ENCODE results near the gene TBC1D24.
A peak's percentile ranks its signal among the peaks of the same experiment; 100 is the strongest.

TBC1D24 gene

DNA sequence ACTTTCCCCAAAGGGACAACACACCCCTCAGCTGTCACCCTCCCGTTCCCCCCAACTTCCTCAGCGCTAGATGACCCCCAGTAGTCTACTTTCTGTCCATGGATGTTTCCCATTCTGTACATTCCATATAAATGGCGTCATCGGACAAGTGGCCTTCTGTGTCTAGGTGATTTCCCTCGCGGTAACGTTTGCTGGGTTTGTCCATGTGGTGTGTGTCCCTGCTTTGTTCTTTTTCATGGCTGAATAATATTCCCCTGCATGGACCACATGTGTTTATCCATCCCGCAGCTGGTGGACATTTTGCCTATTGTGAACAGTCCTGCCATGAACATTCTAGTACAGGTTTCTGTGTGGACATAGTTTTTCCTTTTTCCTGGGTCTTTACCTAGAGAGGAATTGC is 22.3 kb upstream of the TBC1D24 start:
- TF ChIP-seq CTCF (conservative IDR thresholded peaks at IDR 0.05), result no peak
- H3K27ac ChIP-seq, result no peak overlapping the region

DNA sequence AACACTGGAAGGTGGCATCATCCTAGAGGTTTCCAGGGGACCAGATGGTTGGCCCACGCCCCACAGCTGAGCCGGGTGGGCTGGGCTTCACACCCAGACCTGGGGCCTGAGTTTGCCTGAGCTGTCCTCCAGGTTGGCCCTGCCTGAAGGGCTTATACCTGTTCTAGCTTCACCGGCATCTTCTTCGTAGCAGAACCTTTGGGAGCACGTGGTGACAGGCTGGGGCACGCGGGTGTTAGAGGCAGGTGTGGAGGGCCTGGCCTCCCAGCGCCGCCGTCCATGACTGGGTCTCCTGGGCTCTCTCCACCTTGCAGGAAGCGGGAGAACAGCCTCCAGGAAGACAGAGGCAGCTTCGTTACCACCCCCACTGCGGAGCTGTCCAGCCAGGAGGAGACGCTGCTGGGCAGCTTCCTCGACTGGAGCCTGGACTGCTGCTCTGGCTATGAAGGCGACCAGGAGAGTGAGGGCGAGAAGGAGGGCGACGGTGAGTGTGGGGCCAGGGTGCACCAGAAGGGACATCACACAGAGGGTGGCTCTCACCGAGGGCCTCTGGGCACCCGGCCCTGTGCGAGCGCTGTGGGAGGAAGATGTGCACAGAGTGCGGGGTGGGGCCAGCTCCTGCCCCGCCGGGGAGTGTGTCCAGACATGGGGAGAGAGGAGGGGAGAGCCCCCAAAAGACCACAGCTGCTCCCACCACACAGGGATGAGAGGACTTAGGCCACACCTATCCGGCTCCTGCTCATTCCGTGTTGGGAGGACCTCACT is 19.7 kb upstream of the TBC1D24 start:
- no peak overlapping the region for H3K27ac ChIP-seq

DNA sequence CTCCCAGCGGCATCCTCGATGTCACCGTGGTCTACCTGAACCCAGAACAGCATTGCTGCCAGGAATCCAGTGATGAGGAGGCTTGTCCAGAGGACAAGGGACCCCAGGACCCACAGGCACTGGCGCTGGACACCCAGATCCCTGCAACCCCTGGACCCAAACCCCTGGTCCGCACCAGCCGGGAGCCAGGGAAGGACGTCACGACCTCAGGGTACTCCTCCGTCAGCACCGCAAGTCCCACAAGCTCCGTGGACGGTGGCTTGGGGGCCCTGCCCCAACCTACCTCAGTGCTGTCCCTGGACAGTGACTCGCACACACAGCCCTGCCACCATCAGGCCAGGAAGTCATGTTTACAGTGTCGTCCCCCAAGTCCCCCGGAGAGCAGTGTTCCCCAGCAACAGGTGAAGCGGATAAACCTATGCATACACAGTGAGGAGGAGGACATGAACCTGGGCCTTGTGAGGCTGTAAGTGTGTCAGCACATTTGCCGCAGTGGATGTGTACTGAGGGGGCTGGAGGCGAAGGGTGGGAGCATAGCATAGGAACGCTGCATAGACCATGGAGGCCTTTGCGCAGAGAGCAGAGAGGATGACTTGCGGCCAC is 18.3 kb upstream of the TBC1D24 start:
- TF ChIP-seq CTCF (conservative IDR thresholded peaks at IDR 0.05), result no peak
- no peak overlapping the region for H3K27ac ChIP-seq

More for the DNA sequence above, 19.7 kb upstream of the TBC1D24 start:
- TF ChIP-seq CTCF (conservative IDR thresholded peaks at IDR 0.05), result no peak

DNA sequence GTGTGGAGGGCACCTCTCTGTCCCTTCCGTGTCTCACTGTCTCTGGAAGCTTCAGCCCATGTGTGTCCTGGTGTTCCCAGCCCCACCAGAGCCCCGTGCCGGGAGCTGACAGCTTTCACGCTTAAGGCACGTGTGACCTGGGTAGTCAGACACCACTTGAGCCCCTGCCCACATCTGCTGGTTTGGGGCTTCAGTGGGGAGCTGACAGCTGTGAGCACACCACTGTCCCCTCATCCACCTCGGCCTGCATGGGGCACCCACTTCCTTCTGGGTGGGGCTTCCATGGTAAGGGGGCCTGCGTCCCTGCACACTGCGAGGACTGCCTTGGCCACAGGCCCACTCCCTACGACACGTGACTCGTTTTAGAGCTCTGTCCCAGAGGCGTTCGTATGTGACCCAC is 17.7 kb upstream of the TBC1D24 start:
- TF ChIP-seq CTCF (conservative IDR thresholded peaks at IDR 0.05), result no peak
- no peak overlapping the region for H3K27ac ChIP-seq

GRCh38 chr16:2457946-2458345 is 17.0 kb upstream of the TBC1D24 start:
- no peak for TF ChIP-seq CTCF (conservative IDR thresholded peaks at IDR 0.05)
- H3K27ac ChIP-seq, result no peak overlapping the region

GRCh38 chr16:2458887-2459646 is 15.9 kb upstream of the TBC1D24 start:
- TF ChIP-seq CTCF (conservative IDR thresholded peaks at IDR 0.05), result no peak
- H3K27ac ChIP-seq, result peak overlapping the region; percentile 72

- no peak for TF ChIP-seq CTCF (conservative IDR thresholded peaks at IDR 0.05)
- peak within 1 kb of the TSS; percentile 72 for H3K27ac ChIP-seq
Measured at GRCh38 chr16:2459647-2460390, 15.1 kb upstream of the TBC1D24 start, which contains the start of gene TEDC2. Gene TEDC2, plus strand, starts transcription at chr16:2460109. Its CDS starts 36 bp downstream, at chr16:2460145.
